HUDEP-2 (cell line): ENCODE results near the gene IL10RA.

Experiments used
- DNase-seq, 76 experiments: peaks; one replicate each; lab custom pipeline; 2025; ENCODE audit not compliant: unreplicated experiment in 76 of 76; lab: John Stamatoyannopoulos, UW

The IL10RA gene

DNA sequence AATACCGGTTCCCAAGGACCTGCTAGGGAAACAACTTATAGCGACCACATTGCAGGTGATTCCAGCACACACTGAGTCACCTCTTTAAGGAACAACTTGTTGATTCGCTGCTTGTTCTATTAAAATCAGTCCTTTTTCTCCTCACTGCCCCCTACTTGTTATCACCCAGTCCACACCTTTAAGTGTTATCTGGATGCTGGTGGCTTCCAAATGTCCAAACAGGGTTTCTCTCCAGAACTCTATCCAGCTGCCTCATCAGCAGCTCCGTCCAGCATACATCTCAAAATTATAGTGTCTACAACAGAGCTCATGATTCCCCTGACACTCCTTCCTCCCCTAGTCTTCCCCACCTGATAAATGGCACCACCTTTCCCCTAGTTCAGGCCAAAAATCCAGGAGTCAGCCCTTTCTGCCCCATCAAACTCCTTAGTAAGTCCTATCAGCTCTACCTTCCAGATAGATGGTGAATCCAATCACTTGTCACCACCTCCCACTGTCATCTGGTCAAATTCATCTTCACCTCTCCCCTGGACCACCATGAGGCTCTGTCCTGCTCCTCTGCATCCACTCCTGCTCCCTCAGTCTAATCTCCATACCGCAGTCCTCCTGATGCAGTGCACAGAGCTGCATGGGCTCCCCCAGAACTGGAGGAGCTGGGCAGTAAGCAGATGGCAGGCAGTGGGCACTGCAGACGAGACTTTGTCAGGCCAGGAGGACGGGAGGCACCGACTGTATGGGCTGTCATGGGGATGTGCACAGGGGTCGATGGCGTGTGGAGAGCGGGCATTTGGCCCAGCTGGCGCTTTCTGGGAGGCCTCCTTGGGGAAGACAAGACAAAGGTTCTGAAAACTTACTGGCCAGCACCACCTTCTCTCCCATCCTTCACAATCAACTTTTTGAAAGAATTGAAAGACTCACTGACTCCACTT is 19.3 kb downstream of the IL10RA start:
- no peak for DNase-seq

DNA sequence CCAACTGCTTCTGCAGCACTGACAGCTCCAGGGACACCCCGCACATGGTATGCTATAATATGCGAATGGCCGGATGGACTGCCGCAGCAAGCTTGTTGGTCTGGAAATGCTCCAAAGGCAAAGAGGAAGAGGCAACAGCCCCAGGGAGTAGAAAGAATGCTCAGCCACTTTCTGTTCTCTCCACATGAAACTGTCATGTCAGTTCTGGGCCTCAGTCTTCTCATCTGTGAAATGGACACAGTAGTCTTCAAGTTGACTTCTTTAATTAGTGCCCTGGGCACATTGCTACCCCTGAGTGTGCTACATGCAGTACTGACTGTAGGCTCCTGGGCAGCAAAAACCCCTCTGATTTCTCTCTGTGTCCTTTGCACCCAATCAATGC is 19.9 kb downstream of the IL10RA start:
- no peak for DNase-seq

DNA sequence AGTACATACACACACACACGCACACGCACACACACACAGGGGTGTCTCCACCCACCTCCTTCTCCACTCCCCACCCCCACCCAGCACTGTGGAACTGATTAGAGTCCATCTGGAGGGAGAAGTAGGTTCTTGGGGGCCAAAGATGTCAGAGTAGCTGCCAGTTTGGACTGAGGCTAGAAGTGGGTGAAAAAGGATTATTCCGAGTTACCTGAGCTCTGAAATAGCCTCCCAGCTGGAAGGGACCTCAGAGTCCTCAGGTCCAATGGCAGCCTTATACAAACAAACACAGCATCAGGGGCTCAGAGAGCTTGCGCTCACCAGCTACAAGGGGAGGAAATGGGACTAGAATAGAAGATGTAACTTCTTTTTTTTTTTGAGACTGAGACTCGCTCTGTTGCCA is 20.8 kb downstream of the IL10RA start:
- DNase-seq = no peak

DNA sequence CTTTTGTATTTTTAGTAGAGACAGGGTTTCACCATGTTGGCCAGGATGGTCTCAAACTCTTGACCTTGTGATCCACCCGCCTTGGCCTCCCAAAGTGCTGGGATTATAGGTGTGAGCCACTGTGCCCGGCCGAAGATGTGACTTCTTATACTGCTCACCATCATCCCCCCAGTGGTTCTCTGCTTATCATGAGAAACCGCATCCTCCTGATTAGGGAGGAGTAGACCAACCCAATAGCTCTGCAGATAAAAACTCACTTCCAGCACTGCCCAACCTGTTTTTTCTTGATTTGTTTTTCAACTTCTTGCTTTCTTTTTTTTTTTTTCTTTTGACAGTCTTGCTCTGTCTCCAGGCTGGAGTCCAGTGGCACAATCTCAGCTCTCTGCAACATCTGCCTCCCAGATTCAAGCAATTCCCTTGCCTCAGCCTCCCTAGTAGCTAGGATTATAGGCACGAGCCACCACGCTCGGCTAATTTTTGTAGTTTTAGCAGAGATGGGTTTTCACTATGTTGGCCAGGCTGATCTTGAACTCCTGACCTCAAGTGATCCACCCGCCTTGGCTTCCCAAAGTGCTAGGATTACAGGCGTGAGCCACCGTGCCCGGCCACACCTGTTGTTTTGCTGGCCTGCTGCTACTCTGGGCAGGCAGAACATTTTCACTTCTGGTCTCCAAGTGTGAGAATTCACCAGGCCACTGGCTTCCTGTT is 21.5 kb downstream of the IL10RA start:
- peak in 2 of 76 experiments; percentile 8 to 23 for DNase-seq

DNA sequence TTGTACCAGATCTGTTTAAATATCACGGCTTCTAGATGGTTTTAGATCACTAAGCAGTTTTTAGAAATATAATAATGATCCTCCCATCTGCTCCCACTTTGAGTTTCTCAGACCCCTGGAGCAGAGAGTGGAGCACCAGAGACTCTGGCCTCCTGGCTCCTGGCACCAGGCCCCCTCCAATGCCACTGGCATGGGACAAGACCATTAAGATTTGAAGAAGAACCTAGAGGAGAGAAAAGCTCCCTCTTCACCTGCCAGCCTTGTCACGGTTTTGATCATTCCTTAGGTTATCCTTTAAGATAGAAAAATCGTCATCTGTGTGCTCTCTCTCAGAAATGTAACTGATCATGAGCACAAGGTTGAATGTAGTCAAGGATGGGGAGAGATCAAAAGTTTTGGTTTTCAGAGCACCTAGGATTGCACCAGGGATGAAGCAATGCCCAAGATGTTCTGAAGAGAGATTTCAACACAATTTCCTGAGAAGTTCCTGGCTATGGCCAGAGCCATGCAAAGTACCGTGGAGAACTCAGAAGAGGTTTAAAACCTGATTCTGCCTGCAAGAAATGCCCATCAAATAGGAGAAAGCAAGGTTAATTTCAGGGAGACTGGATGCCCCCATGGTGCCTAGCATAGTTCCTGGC is 22.2 kb downstream of the IL10RA start:
- no peak for DNase-seq

DNA sequence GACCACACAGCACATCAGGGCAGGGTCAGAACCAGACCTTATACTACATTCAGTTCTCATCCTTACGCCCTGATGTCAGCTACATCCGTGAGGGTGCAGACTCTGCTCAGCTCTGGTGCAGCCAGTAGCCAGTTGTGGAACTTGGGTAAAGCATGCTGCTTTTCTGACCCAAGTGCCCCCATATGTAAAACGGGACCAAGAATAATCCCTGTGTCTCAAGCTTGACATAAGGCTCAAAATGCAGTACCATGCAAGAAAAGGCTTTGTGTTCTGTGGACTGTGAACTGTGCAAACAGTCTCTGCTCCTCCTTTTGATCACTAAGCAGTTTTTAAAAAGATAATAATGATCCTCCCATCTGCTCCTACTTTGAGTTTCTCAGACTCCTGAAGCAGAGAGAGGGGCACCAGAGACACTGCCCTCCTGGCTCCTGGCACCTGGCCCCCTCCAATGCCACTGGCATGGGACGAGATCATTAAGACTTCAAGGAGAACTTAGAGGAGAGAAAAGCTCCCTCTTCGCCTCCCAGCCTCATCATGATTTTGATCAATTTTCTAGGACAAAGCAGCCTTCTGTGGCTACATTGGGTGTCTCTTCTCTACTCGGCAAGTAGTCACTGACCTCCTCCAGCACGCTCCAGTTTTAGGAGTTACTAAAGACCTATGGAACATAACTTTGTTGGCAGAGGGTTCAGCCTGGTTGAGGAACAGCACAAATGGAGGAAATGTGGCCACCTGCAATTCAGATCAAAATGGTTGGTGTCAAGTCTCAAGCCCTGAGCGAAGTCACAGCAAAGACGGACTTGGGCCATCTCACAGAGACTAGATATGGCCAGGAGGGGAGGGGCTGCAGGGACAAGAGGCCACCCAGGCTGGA is 23.9 kb downstream of the IL10RA start:
- no peak for DNase-seq

DNA sequence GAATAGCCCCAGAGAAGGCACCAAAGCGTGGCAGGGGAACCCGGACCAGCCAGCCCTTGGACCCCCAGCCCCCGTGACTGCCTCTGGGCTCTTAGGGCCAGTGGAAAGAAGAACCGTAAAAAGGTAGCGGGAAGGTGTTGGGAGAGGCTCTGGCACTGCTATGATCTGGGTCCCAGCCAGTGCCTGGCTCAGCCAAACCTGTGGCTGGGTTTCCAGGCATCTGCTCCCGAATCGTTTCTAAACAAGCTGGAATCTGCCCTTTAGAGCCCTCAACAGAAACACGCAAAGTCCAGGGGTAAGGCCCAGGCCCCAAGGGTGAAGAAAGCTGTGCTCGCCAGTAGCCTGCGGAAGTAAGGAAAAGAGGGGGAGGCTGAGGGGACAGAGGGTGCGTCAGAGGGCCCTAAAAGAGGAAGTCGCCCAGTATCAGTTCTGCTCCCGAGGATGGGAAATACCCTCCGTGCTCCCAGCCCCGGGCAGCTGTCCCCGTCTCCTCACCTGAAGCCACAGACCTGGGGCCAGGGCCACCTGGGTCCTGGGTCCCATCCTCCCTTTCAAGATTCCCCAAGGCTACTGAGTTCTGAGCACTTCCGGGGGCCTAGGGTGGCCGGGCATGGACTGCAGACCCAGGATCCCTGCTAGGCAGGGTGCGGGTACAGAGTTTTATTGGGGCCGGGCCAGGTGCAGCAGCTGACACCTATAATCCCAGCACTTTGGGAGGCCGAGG is 24.7 kb downstream of the IL10RA start:
- DNase-seq = no peak

DNA sequence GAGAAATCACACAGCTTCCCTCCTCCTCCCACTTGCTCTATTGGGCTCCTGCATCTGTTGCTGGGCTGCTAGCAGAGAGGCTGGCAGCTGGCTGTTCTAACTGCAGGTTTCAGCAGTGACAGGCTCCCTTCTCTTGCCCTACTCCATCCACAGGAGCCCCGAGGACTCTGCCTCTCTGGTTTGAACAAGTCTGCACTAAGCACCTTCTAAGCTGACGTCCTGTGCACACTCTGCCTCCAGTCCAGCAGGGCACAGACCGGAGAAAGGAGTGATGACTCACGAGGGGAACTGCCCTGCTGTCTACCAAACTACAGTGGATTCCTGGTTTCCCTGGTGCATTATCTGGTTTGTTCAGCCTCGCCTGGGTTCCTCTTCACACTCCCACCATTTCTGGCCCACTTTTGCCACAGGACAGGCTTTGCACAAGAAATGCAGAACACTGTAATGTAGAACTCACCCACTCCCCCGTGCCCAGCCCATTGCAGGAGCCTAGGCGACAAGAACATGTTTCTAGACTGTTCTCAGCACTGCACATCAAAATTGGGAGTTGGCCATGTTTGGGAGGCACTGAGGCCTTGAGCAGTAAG is 26.0 kb downstream of the IL10RA start:
- peak in 5 of 76 experiments; percentile 7 to 14 (median 11) for DNase-seq

DNA sequence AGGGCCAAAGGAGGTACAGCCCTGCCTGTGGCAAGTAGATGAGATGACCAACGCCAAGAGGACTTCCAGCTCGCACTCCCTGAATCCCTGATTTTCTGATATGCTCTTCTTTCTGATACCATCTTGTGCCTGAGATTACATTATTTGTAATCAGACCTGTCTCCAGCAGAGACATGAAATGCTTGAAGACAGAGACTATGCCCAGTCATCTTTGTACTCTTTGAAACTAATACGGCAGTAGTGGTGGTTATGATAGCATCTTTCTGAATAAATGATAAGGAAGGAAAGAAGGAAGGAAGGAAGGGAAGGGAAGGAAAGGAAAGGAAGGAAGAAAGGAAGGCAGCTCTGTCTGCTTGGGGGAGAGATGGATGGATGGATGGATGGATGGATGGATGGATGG is 27.8 kb downstream of the IL10RA start:
- DNase-seq = no peak

DNA sequence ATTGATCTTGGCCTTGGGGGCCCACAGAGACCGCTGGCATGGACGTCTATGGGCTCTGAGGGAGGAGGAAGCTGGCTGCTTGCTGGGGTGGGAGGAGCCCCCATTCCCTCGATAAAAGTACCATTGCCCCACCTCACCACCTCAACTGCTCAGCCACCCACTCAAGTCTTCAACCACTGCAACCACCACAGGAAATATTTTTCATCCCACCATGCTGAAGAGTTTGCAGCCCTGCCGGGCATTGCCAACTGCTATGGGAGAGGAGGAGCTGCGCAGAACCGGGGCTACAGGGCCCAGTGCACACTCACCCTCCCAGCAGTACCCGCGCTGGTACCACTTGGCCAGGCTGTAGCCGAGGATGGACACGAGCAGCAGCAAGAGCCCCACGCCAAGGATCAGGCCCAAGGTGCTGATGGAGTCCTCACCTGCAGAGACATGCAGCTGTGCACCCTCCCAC is 29.2 kb downstream of the IL10RA start:
- DNase-seq = no peak

DNA sequence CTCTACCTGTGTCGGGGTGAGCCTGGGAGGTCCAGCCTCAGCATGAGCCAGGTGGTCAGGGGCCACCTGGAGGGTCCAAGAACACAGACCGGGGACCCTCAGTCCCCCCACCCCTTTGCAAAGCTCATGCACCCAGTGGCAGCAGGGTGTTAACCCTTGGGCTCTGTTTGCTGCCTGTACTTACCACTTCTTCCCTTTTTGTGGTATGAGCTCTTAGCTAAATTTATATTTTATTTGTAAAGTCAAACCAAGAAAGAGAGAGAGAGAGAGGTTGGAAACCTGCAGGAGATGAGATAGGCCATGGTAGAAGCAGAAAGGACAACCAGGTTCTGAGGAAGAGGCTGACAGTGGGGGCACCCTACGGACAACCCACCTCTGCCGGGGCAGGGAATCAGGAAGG is 29.9 kb downstream of the IL10RA start:
- DNase-seq = no peak

DNA sequence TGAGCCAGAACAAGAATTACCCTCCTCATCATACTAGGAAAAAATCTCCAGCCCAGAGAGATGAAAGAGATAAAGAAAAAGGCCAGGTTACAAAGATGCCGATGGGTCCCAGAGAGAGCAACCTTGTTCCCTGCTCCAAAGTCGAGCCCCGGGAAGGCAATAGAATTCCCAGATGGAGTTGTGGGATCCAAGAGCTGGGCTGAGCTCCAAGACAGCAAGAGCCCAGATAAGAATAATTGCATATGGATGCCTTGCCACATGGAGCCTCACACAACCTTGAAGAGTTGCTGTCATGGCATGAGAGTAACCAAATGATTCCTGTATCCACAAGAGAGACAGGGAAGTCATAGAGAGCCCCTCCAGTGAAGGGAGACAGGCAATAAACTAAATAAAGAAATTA is 30.9 kb downstream of the IL10RA start:
- DNase-seq = no peak

DNA sequence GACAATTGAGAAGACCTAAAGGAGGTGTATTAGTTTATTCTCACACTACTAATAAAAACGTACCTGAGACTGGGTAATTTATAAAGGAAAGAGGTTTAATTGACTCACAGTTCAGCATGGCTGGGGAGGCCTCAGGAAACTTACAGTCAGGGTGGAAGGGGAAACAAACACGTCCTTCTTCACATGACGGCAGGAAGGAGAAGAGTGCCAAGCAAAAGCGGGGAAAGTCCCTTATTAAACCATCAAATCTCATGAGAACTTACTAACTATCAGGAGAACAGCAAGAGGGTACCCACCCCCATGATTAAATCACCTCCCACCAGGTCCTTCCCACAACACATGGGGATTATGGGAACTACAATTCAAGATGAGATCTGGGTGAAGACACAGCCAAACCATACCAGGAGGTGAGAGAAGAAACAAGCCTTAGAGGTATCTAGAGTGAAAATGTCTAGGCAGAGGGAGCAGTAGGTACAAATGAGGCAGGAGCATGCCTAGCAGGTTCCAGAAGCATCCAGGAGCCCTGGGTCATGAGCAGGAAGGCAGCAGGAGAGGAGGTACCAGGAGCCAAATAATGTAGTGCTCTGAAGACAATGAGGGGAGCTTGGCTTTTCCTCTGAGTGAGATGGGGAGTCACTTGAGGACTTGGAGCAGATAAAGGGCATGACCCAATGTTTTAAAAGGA is 31.6 kb downstream of the IL10RA start:
- no peak for DNase-seq

DNA sequence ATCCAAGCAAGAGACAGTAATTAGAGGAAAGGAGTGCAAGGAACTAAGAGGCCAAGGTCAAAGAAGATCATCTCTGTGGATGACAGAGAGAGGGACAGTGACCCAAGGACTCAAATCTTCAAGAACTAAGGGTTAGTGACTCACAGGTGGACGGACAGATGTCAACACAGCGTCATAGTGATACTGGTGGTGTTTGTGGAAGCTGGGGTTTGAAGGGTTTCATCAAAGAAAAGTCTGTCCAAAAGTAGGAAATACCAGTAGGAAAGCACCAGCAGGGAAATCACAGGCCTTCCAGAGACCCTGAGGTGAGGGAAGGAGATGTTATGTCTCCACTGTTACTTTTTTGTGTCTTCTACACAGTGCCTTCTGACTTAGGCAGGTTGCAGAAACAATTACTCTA is 32.2 kb downstream of the IL10RA start:
- DNase-seq = no peak

DNA sequence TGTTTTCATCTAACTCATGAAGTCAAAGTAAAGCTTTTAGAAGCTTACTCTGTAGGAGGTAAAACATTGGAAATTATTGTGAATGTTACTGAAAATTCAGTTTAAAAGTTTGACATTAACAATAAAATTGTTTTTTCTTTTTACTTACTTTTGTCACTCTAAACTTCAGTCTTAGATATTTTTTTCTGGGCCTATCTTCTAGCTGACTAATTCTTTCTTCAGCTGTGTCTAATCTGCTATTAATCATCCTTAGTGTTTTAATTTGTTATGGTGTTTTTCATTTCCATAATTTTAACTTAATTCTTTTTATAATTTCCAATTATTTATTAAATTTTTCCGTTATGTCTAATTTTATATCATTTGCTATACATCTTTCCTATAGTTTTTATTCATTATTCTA is 35.0 kb downstream of the IL10RA start:
- no peak for DNase-seq

DNA sequence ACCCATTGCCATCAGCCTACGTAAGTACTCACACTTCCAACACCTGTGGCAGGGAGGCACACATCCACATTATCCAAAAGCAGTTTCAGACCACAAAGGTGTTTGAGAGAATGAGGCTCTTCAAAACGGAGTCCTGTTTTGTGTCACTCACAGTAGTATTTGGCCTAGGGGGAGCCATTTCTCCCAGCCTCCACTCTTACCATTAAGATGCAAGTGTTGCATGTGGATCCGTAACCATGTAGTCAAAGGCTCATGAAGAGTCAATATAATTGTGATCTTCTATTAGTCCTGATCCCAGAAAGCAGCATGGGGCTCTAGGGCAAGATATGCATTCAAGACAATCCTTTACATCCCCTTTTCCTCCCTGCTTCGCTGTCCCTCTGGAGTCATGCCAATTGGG is 41.5 kb downstream of the IL10RA start:
- DNase-seq = no peak

DNA sequence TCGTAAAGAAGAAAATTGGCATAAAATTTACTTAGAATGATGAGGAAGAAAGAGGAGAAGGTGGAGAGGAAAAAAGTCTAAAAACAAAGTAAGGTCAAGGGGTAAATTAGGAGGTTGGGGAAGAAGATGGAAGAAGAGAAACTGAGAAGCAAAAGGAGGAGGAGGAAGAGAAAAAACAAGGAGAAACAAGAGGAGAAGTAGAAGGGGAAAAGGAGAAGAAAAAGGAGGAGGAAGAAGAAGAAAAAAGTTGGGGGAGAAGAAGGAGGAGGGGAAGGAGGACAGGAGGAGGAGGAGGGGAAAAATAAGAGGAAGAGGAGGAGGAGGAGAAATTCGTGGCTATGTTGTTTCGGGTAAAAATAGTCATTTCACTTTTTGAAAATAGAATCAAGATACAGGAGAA is 42.4 kb downstream of the IL10RA start:
- no peak for DNase-seq

DNA sequence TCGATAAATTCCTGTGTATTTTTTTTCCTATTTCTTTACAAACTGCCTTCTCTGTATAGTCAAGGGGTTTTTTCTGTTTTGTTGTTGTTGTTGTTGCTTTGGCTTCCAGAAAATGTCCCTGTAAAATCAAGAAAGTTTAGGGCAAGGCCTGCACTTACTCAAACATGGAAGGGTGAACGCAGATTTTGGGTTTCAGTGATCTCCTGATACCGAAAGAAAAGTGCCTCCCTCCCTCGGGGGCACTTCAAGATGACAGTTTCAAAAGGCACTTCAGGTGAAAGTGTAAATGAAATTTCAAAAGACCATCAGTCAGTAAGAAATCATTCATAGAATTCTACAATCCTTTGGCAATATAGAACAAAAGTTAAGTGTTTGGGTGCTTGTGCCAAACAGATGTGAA is 47.2 kb downstream of the IL10RA start:
- no peak for DNase-seq

DNA sequence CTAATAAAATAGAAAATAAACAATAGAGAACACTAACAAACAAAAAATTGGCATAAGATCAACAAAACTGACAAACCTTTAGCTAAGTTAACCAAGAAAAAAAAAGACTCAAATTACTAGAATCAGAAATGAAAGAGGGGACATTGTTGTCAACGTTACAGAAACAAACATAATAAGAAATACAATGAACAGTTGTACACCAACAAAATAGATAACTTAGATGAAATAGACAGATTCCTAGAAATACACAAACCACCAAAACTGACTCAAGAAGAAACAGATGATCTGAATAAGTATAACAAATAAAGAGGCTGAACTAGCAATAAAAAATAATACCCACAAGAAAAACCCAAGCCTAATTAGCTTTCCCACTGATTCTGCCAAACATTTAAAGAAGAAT is 55.9 kb downstream of the IL10RA start:
- no peak for DNase-seq
